IPS-18c (cell line): Measurements from ENCODE around the gene MAP6.
"Not testable (repeated sequence)": the region's sequence is repeated elsewhere in the genome, so short reads cannot be mapped to it uniquely, and the experiment has no call there.

Source experiments
- H3K4me3 ChIP-seq: 2 replicates; pipeline ENCODE4 v1.7.0; 2013; ENCODE audit warnings: low read depth, mild to moderate bottlenecking, low read length, moderate library complexity; ENCODE audit not compliant: insufficient read depth
- H3K9me3 ChIP-seq: one replicate; pipeline ENCODE4 v1.6.1; 2013; ENCODE audit warnings: mild to moderate bottlenecking, low read length, moderate library complexity; ENCODE audit not compliant: control insufficient read depth, insufficient read depth

MAP6 gene

GRCh38 chr11:75668451-75669297, at the start of gene MAP6:
TSS of gene MAP6 (minus strand) at chr11:75669038. CDS start at chr11:75668369, 669 bp downstream.
- peaks cover 2% of the 10 kb centered on the region for H3K9me3 ChIP-seq
- peak within 1 kb of the TSS; percentile 61 for H3K4me3 ChIP-seq

GRCh38 chr11:75717608-75718418, 49.0 kb upstream of the MAP6 start, which contains the start of gene MOGAT2:
TSS of gene MOGAT2 (plus strand) at chr11:75717838. CDS start at chr11:75717889, 51 bp downstream.
- Histone ChIP-seq H3K9me3 (no peaks in the 10 kb centered on the region), H3K4me3 (no peak within 1 kb of the TSS)

- H3K9me3 ChIP-seq = no peaks in the 10 kb centered on the region
These were observed 47.8 kb upstream of the MAP6 start for GRCh38 chr11:75716659-75717058.

GRCh38 chr11:75715688-75716087, 46.9 kb upstream of the MAP6 start:
- Histone ChIP-seq H3K9me3 (no peaks in the 10 kb centered on the region), H3K4me3 (no peak overlapping the region)

More at GRCh38 chr11:75716659-75717058, 47.8 kb upstream of the MAP6 start:
- H3K4me3 ChIP-seq = no peak overlapping the region

- no peaks in the 10 kb centered on the region for H3K9me3 ChIP-seq
- no peak overlapping the region for H3K4me3 ChIP-seq
These were observed 45.4 kb upstream of the MAP6 start for GRCh38 chr11:75714211-75714610.

- Histone ChIP-seq H3K9me3 (peaks cover 2% of the 10 kb centered on the region), H3K4me3 (no peak overlapping the region)
These were observed 37.5 kb upstream of the MAP6 start for GRCh38 chr11:75706260-75706729.

- peaks cover 2% of the 10 kb centered on the region for H3K9me3 ChIP-seq
- H3K4me3 ChIP-seq = no peak overlapping the region
These were observed 36.7 kb upstream of the MAP6 start for GRCh38 chr11:75705541-75705940.

GRCh38 chr11:75703695-75704237, 34.9 kb upstream of the MAP6 start:
- peaks cover 2% of the 10 kb centered on the region for H3K9me3 ChIP-seq
- H3K4me3 ChIP-seq = no peak overlapping the region

GRCh38 chr11:75700940-75701339, 32.1 kb upstream of the MAP6 start:
- Histone ChIP-seq H3K9me3 (no peaks in the 10 kb centered on the region), H3K4me3 (no peak overlapping the region)

- no peaks in the 10 kb centered on the region for H3K9me3 ChIP-seq
- H3K4me3 ChIP-seq = no peak overlapping the region
These were observed 29.2 kb upstream of the MAP6 start for GRCh38 chr11:75697906-75698581.

- Histone ChIP-seq H3K9me3 (peaks cover 2% of the 10 kb centered on the region), H3K4me3 (no peak overlapping the region)
These were observed 23.0 kb upstream of the MAP6 start for GRCh38 chr11:75691804-75692203.

- Histone ChIP-seq H3K9me3 (peaks cover 2% of the 10 kb centered on the region), H3K4me3 (no peak overlapping the region)
These were observed 21.2 kb upstream of the MAP6 start for GRCh38 chr11:75689863-75690609.

- not testable (repeated sequence) for H3K9me3 ChIP-seq, H3K4me3 ChIP-seq
These were observed 15.0 kb upstream of the MAP6 start for GRCh38 chr11:75683856-75684255.

- H3K4me3 ChIP-seq = no peak overlapping the region
- H3K9me3 ChIP-seq = no peaks in the 10 kb centered on the region
These were observed 10.7 kb upstream of the MAP6 start for GRCh38 chr11:75679566-75679965.

GRCh38 chr11:75678620-75679259, 9.9 kb upstream of the MAP6 start:
- Histone ChIP-seq H3K9me3 (no peaks in the 10 kb centered on the region), H3K4me3 (no peak overlapping the region)

- Histone ChIP-seq H3K4me3 (no peak overlapping the region), H3K9me3 (no peaks in the 10 kb centered on the region)
These were observed 9.1 kb upstream of the MAP6 start for GRCh38 chr11:75677909-75678308.
